MCF 10A (cell line): ENCODE results near the gene COL26A1. TPM values are rescaled to one million over a fixed set of nuclear protein-coding genes. Genes with fewer than 3 reads are reported as not detected.
A peak's percentile ranks its signal among the peaks of the same experiment; 100 is the strongest.

ENCODE experiments used
- BruUV-seq: library from RNA; stranded (reverse); fragments of 400-500 nt; replicated peaks from 2 replicates; lab custom pipeline; 2021; lab: Mats Ljungman, UMichigan
- CTCF ChIA-PET: fragments of 300-600 bp; sonication (Branson Sonifier 250); formaldehyde crosslinking; extraction: SDS; loops from one replicate; lab custom pipeline; 2021; ENCODE audit warnings: antibody characterized with exemption, inconsistent platforms; lab: Yijun Ruan, JAX
- POLR2A ChIA-PET: fragments of 300-600, 350-650 bp; sonication (Branson Sonifier 250); formaldehyde crosslinking; extraction: SDS; loops from one replicate; lab custom pipeline; 2020; ENCODE audit warnings: antibody characterized with exemption, inconsistent platforms; lab: Yijun Ruan, JAX
- DNase-seq: peaks from one replicate; pipeline ENCODE4 v3.0.0-alpha.2; 2018; ENCODE audit not compliant: unreplicated experiment
- H3K27ac Mint-ChIP-seq: one replicate; pipeline ENCODE4 v1.8.0; 2022; ENCODE audit warnings: mild to moderate bottlenecking, low read depth, mixed read lengths; ENCODE audit not compliant: unreplicated experiment
- H3K27me3 Mint-ChIP-seq: one replicate; pipeline ENCODE4 v1.8.0; 2022; ENCODE audit warnings: mixed read lengths; ENCODE audit not compliant: insufficient read depth, unreplicated experiment
- H3K36me3 Mint-ChIP-seq: one replicate; pipeline ENCODE4 v1.8.0; 2022; ENCODE audit warnings: mild to moderate bottlenecking, moderate library complexity, mixed read lengths; ENCODE audit not compliant: insufficient read depth, unreplicated experiment
- H3K4me1 Mint-ChIP-seq: one replicate; pipeline ENCODE4 v1.8.0; 2022; ENCODE audit warnings: mixed read lengths; ENCODE audit not compliant: insufficient read depth, unreplicated experiment
- H3K4me3 Mint-ChIP-seq: one replicate; pipeline ENCODE4 v1.8.0; 2022; ENCODE audit warnings: mild to moderate bottlenecking, moderate library complexity, mixed read lengths; ENCODE audit not compliant: unreplicated experiment
- H3K9me3 Mint-ChIP-seq: one replicate; pipeline ENCODE4 v1.8.0; 2022; ENCODE audit warnings: mixed read lengths; ENCODE audit not compliant: unreplicated experiment
- intact Hi-C: fragments of 100-400 bp; cut with micrococcal nuclease; formaldehyde crosslinking; loops from 2 replicates; pipeline ENCODE4 v1.14.1; 2022
- total RNA-seq: library from RNA; stranded (reverse); gene quantifications from 2 replicates; pipeline ENCODE4 v1.2.3, GENCODE V29; 2022
- TF ChIP-seq, protein P1 (sequence below): fragments of 200-600 bp; IDR thresholded peaks from one replicate; pipeline ENCODE4 v1.8.0; 2022; ENCODE audit warnings: antibody characterized with exemption, mild to moderate bottlenecking; ENCODE audit not compliant: unreplicated experiment

Gene COL26A1
- total RNA-seq, 1 experiment from 2014 or later = not detected

DNA sequence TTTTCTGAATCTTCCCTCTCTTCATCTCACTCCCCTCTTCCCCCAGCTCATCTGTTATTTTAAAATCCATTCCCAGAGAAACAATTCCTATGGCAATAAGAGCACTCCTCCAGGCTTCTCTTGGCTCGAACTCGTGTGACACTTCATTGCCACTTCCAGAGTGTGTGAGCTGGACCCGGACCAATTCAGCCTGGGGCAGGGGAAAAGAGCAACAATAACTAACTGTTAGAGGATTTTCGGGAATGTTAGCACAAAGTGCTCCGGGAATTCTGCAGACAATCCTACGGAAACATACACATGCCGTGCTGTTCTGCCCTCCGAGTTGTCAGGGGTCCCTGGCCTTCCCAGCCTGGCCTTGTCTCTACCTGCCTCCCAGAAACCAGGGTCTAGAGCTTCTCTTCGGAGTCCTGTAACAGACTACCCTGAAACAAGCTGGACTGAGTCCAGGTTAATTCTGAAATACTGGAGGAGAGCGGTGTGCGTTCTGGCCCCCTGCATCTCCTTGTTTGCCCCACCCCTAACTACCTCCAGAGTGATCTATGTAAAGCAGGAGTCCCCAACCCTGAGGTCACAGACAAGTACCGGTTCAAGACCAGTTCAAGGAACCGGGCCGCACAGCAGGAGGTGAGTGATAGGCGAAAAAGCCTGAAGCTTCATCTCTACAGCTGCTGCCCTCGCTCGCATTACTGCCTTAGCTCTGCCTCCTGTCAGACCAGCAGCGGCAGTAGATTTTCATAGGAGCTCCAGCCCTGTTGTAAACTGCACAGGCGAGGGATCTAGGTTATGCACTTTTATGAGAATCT is 11.3 kb downstream of the COL26A1 start:
- intact Hi-C loops = no loop called here
- CTCF ChIA-PET = interaction anchor here (1.1 to 2.4 kb wide), 5 partner anchors 9 to 230 kb away, joined by 3 to 24 read pairs (median 4); no protein-coding TSS in a partner anchor
- peaks cover 9% of the 10 kb centered on the region for H3K4me1 Mint-ChIP-seq

GRCh38 chr7:101374990-101375389 is 12.3 kb downstream of the COL26A1 start:
- TF ChIP-seq, protein P1, sequence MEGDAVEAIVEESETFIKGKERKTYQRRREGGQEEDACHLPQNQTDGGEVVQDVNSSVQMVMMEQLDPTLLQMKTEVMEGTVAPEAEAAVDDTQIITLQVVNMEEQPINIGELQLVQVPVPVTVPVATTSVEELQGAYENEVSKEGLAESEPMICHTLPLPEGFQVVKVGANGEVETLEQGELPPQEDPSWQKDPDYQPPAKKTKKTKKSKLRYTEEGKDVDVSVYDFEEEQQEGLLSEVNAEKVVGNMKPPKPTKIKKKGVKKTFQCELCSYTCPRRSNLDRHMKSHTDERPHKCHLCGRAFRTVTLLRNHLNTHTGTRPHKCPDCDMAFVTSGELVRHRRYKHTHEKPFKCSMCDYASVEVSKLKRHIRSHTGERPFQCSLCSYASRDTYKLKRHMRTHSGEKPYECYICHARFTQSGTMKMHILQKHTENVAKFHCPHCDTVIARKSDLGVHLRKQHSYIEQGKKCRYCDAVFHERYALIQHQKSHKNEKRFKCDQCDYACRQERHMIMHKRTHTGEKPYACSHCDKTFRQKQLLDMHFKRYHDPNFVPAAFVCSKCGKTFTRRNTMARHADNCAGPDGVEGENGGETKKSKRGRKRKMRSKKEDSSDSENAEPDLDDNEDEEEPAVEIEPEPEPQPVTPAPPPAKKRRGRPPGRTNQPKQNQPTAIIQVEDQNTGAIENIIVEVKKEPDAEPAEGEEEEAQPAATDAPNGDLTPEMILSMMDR = no peak
- peaks cover 43% of the 10 kb centered on the region for H3K27me3 Mint-ChIP-seq
- CTCF ChIA-PET = interaction anchor here (2.4 kb wide), 1 partner anchor 10 kb away, joined by 24 read pairs; no protein-coding TSS in a partner anchor
- DNase-seq = no peak
- no peak overlapping the region for H3K4me3 Mint-ChIP-seq
- H3K27ac Mint-ChIP-seq = no peak overlapping the region
- intact Hi-C loops = no loop called here
- no peaks in the 10 kb centered on the region for H3K36me3 Mint-ChIP-seq
- BruUV-seq = no TSS peak
- H3K4me1 Mint-ChIP-seq = peaks cover 9% of the 10 kb centered on the region
- POLR2A ChIA-PET = interaction anchor here (0.6 to 1.1 kb wide), 3 partner anchors 9 to 1324 kb away, joined by 3 to 5 read pairs (median 3); partner anchors contain the start of gene IFT22
- no peaks in the 10 kb centered on the region for H3K9me3 Mint-ChIP-seq

More for the DNA sequence above, 11.3 kb downstream of the COL26A1 start:
- H3K4me3 Mint-ChIP-seq = no peak overlapping the region
- peaks cover 43% of the 10 kb centered on the region for H3K27me3 Mint-ChIP-seq
- BruUV-seq = no TSS peak
- no peak overlapping the region for H3K27ac Mint-ChIP-seq
- no peaks in the 10 kb centered on the region for H3K9me3 Mint-ChIP-seq
- TF ChIP-seq, protein P1 = no peak
- peak; percentile 57 for DNase-seq
- POLR2A ChIA-PET = interaction anchor here (0.6 to 1.1 kb wide), 2 partner anchors 53 to 1323 kb away, joined by 3 to 5 read pairs; partner anchors contain the start of gene IFT22
- H3K36me3 Mint-ChIP-seq = no peaks in the 10 kb centered on the region

- H3K4me3 Mint-ChIP-seq = no peak overlapping the region
- DNase-seq = no peak
- BruUV-seq = no TSS peak
- no peak overlapping the region for H3K27ac Mint-ChIP-seq
- POLR2A ChIA-PET = interaction anchor here (0.7 kb wide), 1 partner anchor 404 kb away, joined by 3 read pairs; no protein-coding TSS in a partner anchor
- H3K4me1 Mint-ChIP-seq = peaks cover 9% of the 10 kb centered on the region
- H3K36me3 Mint-ChIP-seq = no peaks in the 10 kb centered on the region
- CTCF ChIA-PET = interaction anchor here (0.7 to 2.2 kb wide), 2 partner anchors 12 to 24 kb away, joined by 3 to 8 read pairs; no protein-coding TSS in a partner anchor
- H3K27me3 Mint-ChIP-seq = peaks cover 43% of the 10 kb centered on the region
- intact Hi-C loops = no loop called here
- TF ChIP-seq, protein P1 = no peak
- no peaks in the 10 kb centered on the region for H3K9me3 Mint-ChIP-seq
Observed at GRCh38 chr7:101376601-101377000, 13.9 kb downstream of the COL26A1 start.

GRCh38 chr7:101377189-101377736 is 14.6 kb downstream of the COL26A1 start:
- H3K4me1 Mint-ChIP-seq = peaks cover 9% of the 10 kb centered on the region
- no peak overlapping the region for H3K4me3 Mint-ChIP-seq
- intact Hi-C loops = no loop called here
- DNase-seq = peak; percentile 16
- ChIA-PET POLR2A (no interaction called here), CTCF (interaction anchor here (1.1 to 2.2 kb wide), 2 partner anchors 10 to 13 kb away, joined by 3 to 8 read pairs; no protein-coding TSS in a partner anchor)
- peaks cover 43% of the 10 kb centered on the region for H3K27me3 Mint-ChIP-seq
- no TSS peak for BruUV-seq
- H3K36me3 Mint-ChIP-seq = no peaks in the 10 kb centered on the region
- no peaks in the 10 kb centered on the region for H3K9me3 Mint-ChIP-seq
- TF ChIP-seq, protein P1 = no peak
- H3K27ac Mint-ChIP-seq = no peak overlapping the region
